ENCODE results near the gene ENOX1. TPM values are rescaled to one million over a fixed set of nuclear protein-coding genes. Genes with fewer than 3 reads are reported as not detected.
"Not testable (repeated sequence)": the region's sequence is repeated elsewhere in the genome, so short reads cannot be mapped to it uniquely, and the experiment has no call there.

ENOX1 gene
- total and polyA plus RNA-seq, 2 donors (not counting 3 experiments of a cell fraction or from before 2014, with no cell fraction given), result 0.17 to 0.97 TPM

DNA sequence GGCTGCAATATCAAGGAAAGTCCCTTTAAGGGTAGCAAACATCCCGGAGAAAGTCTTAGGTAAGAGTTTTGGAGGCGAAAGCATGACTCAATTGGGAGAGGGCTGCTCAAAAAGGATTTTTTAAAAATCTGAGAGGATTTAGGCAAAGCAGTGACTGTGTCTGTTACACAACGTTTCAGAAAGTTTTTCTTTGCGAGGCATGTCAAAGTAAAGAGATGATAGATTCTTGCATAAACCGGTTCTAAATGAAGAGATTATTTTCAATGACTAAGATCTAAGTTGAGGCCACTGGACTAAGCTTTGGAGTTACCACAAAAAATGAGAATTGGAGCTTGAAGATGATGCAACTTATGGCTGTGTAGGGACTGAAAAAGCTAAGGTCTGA lies 43.7 kb upstream of the ENOX1 start:
- TF ChIP-seq FOS (IDR thresholded peaks at IDR 0.05; ENCODE audit: borderline replicate concordance, insufficient read depth, low read length) (no peak), EZH2 (IDR thresholded peaks at IDR 0.05; ENCODE audit: borderline replicate concordance, low read depth, low read length, severe bottlenecking) (no peak), JUN (IDR thresholded peaks at IDR 0.05; ENCODE audit: borderline replicate concordance, insufficient read depth, insufficient read length, low read depth) (no peak), POLR2AphosphoS5 (IDR thresholded peaks at IDR 0.05; ENCODE audit: insufficient read depth, low read depth, low read length) (no peak), POLR2A (IDR thresholded peaks at IDR 0.05; ENCODE audit: low read depth, low read length) (no peak), MYC (IDR thresholded peaks at IDR 0.05; ENCODE audit: low read depth, low read length) (no peak), GATA2 (IDR thresholded peaks at IDR 0.05; ENCODE audit: insufficient read depth, insufficient read length, low read depth, low read length) (no peak)
- TF ChIP-seq, protein P1, sequence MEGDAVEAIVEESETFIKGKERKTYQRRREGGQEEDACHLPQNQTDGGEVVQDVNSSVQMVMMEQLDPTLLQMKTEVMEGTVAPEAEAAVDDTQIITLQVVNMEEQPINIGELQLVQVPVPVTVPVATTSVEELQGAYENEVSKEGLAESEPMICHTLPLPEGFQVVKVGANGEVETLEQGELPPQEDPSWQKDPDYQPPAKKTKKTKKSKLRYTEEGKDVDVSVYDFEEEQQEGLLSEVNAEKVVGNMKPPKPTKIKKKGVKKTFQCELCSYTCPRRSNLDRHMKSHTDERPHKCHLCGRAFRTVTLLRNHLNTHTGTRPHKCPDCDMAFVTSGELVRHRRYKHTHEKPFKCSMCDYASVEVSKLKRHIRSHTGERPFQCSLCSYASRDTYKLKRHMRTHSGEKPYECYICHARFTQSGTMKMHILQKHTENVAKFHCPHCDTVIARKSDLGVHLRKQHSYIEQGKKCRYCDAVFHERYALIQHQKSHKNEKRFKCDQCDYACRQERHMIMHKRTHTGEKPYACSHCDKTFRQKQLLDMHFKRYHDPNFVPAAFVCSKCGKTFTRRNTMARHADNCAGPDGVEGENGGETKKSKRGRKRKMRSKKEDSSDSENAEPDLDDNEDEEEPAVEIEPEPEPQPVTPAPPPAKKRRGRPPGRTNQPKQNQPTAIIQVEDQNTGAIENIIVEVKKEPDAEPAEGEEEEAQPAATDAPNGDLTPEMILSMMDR (IDR thresholded peaks at IDR 0.05; ENCODE audit: extremely low read depth in 1 of 2, insufficient read depth in 1 of 2, low read depth in 1 of 2, low read length in 2 of 2), result no peak
- TF ChIP-seq, protein P2, sequence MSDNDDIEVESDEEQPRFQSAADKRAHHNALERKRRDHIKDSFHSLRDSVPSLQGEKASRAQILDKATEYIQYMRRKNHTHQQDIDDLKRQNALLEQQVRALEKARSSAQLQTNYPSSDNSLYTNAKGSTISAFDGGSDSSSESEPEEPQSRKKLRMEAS (IDR thresholded peaks at IDR 0.05; ENCODE audit: insufficient read depth, insufficient read length), result no peak
- Histone ChIP-seq H4K20me1 (replicated peaks; ENCODE audit: control insufficient read depth, extremely low read depth, insufficient read depth, low read length) (no peaks in the 10 kb centered on the region), H3K9me3 (replicated peaks; ENCODE audit: control insufficient read depth, insufficient read depth, low read length) (no peaks in the 10 kb centered on the region), H3K36me3 (ENCODE audit: control insufficient read depth in 2 of 2, extremely low read depth in 1 of 2, insufficient read depth in 2 of 2, low read length in 2 of 2) (no peaks in the 10 kb centered on the region), H3K9me1 (replicated peaks; ENCODE audit: control insufficient read depth, extremely low read depth, insufficient read depth, low read length) (no peaks in the 10 kb centered on the region), H3K9ac (replicated peaks; ENCODE audit: extremely low read depth, insufficient read depth, low read length) (no peak overlapping the region), H3K27me3 (ENCODE audit: control insufficient read depth in 2 of 2, insufficient read depth in 2 of 2, low read length in 2 of 2) (no peaks in the 10 kb centered on the region), H3K79me2 (ENCODE audit: control insufficient read depth, insufficient read depth, low read length) (no peaks in the 10 kb centered on the region), H3K27ac (ENCODE audit: insufficient read depth, low read depth, low read length) (no peak overlapping the region), H3K4me2 (ENCODE audit: insufficient read depth, low read length) (no peak overlapping the region), H3K4me3 (replicated peaks in 1 of 3; ENCODE audit: insufficient read depth in 1 of 3, low read depth in 1 of 3, low read length in 3 of 3) (no peak overlapping the region), H3K4me1 (ENCODE audit: control insufficient read depth, extremely low read depth, insufficient read depth, low read length) (no peaks in the 10 kb centered on the region), H2AFZ (ENCODE audit: low read depth, low read length) (no peak overlapping the region)
- CTCF ChIA-PET, result no interaction called here
- dilution Hi-C loops (cut with MboI; ENCODE audit: extremely low pct_ligation_motif_present, low sequenced_read_pairs), result no loop called here
- no TSS peak for BruUV-seq (replicated peaks)
- intact Hi-C loops (cut with micrococcal nuclease), result no loop called here
- FAIRE-seq (no peak), DNase-seq (ENCODE audit: low read depth, low spot score) (no peak)
- POLR2A ChIA-PET, result no interaction called here

DNA sequence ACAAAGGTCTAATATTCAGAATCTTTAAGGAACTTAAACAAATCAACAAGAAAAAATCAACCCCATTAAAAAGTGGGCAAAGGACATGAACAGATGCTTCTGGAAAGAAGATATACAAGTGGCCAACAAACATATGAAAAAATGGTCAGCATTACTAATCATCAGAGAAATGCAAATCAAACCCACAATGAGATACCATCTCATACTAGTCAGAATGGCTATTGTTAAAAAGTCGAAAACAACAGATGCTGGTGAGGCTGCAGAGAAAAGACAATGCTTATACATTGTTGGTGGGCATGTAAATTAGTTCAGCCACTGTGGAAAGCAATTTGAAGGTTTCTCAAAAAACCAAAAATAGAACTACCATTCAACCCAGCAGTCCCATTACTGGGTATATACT lies 37.9 kb upstream of the ENOX1 start:
- H3K27ac ChIP-seq (ENCODE audit: insufficient read depth, low read depth, low read length); H3K36me3 ChIP-seq (ENCODE audit: control insufficient read depth in 2 of 2, extremely low read depth in 1 of 2, insufficient read depth in 2 of 2, low read length in 2 of 2); H3K4me1 ChIP-seq (ENCODE audit: control insufficient read depth, extremely low read depth, insufficient read depth, low read length); dilution Hi-C loops (cut with MboI; ENCODE audit: extremely low pct_ligation_motif_present, low sequenced_read_pairs); H3K9me3 ChIP-seq (replicated peaks; ENCODE audit: control insufficient read depth, insufficient read depth, low read length); CTCF ChIA-PET; DNase-seq (ENCODE audit: low read depth, low spot score); POLR2A ChIA-PET; H3K27me3 ChIP-seq (ENCODE audit: control insufficient read depth in 2 of 2, insufficient read depth in 2 of 2, low read length in 2 of 2); H4K20me1 ChIP-seq (replicated peaks; ENCODE audit: control insufficient read depth, extremely low read depth, insufficient read depth, low read length); FAIRE-seq; H3K79me2 ChIP-seq (ENCODE audit: control insufficient read depth, insufficient read depth, low read length); H3K4me2 ChIP-seq (ENCODE audit: insufficient read depth, low read length); intact Hi-C loops (cut with micrococcal nuclease); BruUV-seq (replicated peaks); H3K9ac ChIP-seq (replicated peaks; ENCODE audit: extremely low read depth, insufficient read depth, low read length); H3K4me3 ChIP-seq (replicated peaks in 1 of 3; ENCODE audit: insufficient read depth in 1 of 3, low read depth in 1 of 3, low read length in 3 of 3); H3K9me1 ChIP-seq (replicated peaks; ENCODE audit: control insufficient read depth, extremely low read depth, insufficient read depth, low read length); H2AFZ ChIP-seq (ENCODE audit: low read depth, low read length): not testable (repeated sequence)
